ENCODE results near the gene MCAT. TPM values are rescaled to one million over a fixed set of nuclear protein-coding genes. Genes with fewer than 3 reads are reported as not detected.

Gene MCAT
- total RNA-seq, 1 experiment from 2014 or later, result 18.0 TPM

- no peak for DNase-seq (ENCODE audit: low spot score)
Observed at GRCh38 chr22:43094085-43094484, 49.1 kb downstream of the MCAT start.

- no peak for DNase-seq (ENCODE audit: low spot score)
Observed at GRCh38 chr22:43092085-43092484, 51.1 kb downstream of the MCAT start.

DNA sequence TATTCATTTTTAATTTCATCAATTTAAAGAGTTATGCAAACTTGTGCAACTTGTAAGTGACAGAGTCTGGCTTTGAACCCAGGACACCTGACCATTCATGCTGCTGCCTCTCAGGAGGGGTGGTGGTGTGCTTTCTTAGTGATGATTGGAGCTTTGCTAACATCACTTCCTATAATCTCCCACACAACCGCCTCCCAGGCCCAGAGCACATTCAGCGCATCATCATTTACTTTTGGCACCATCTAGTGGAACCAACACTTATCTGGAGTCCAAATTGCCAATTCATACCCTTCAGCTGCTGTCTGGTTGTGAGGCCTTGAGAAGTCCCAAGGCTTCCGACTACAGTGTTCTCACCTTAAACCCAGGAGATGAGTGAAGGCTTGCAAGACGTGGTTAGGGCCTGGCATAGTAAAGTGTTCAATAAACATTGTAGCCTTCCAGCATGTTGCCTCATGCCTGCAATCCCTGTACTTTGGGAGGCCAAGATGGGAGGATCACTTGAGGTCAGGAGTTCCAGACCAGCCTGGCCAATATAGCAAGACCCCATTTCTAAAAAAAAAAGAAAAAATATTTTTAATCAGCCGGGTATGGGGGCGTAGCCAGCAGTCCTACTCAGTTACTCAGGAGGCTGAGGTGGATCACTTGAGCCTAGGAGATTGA, 52.9 kb downstream of the MCAT start:
- peak; percentile 87 for DNase-seq (ENCODE audit: low spot score)

GRCh38 chr22:43088984-43089717, 54.0 kb downstream of the MCAT start, which contains the start of gene TTLL1:
Gene TTLL1 (minus strand): TSS chr22:43089391. CDS start chr22:43075586, 13,805 bp downstream.
- DNase-seq (ENCODE audit: low spot score), result peak; percentile 59

DNA sequence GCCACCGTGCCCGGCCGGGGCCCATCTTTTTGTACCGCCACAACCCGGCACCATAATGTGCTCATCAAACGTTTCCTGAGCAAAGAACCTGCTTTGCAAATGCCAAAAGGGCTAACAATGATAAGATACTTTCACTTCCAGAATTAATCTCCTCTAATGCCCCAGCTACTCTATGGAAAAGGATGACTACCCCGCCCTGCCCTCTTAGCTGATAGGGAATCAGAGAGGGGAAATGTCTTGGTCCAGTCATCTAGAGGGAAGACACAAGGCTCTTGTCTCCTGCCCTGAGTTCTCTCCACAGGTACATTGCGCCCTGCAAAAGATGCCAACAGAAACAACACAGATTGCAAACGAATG, 54.6 kb downstream of the MCAT start:
- peak; percentile 24 for DNase-seq (ENCODE audit: low spot score)

- no peak for DNase-seq (ENCODE audit: low spot score)
Observed at GRCh38 chr22:43085658-43086606, 57.3 kb downstream of the MCAT start.

Other genes with a start within 250 kb of the MCAT start
- 31.4 and 35.9 TPM in 2 replicates for gene PACSIN2, start 128.2 kb downstream of the MCAT start, total RNA-seq (2014; rRNA removed; shearing (Covaris generic))
- 4.7 and 6.6 TPM in 2 replicates for gene TTLL1, start 54.0 kb downstream of the MCAT start, total RNA-seq (2014; rRNA removed; shearing (Covaris generic))
- gene BIK, start 32.6 kb downstream of the MCAT start, total RNA-seq (2014; rRNA removed; shearing (Covaris generic)), result 6.3 and 8.6 TPM in 2 replicates
- 258 and 263 TPM in 2 replicates for gene TSPO, start 8.2 kb upstream of the MCAT start, total RNA-seq (2014; rRNA removed; shearing (Covaris generic))
- gene TTLL12, start 43.7 kb upstream of the MCAT start, total RNA-seq (2014; rRNA removed; shearing (Covaris generic)), result 35.3 and 37.1 TPM in 2 replicates
- gene SCUBE1, start 200.0 kb upstream of the MCAT start, total RNA-seq (2014; rRNA removed; shearing (Covaris generic)), result not detected in 2 replicates